GM19438 (cell line): ENCODE data around the gene PCDH9.
"Not testable (repeated sequence)": the region's sequence is repeated elsewhere in the genome, so short reads cannot be mapped to it uniquely, and the experiment has no call there.

Experiments used
- ATAC-seq: cut with Tn5 transposase; IDR thresholded peaks from one replicate; pipeline ENCODE4 v1.9.1; 2021; ENCODE audit warnings: low read depth; ENCODE audit not compliant: unreplicated experiment

Gene PCDH9

GRCh38 chr13:66266348-66266747 is 963.8 kb downstream of the PCDH9 start:
- ATAC-seq, result no peak

- ATAC-seq, result no peak
Measured at GRCh38 chr13:66265371-66265770, 964.8 kb downstream of the PCDH9 start.

GRCh38 chr13:66264971-66265370 is 965.2 kb downstream of the PCDH9 start:
- no peak for ATAC-seq

- no peak for ATAC-seq
Measured at GRCh38 chr13:66262330-66262729, 967.8 kb downstream of the PCDH9 start.

GRCh38 chr13:66259426-66259825 is 970.7 kb downstream of the PCDH9 start:
- ATAC-seq, result not testable (repeated sequence)
